Vagina (tissue), 2 donors: ENCODE measurements around the gene DBH. TPM values are rescaled to one million over a fixed set of nuclear protein-coding genes. Genes with fewer than 3 reads are reported as not detected.

Source experiments
- DNase-seq, 2 donors: peaks; one replicate each; pipeline ENCODE4 v3.0.0-alpha.2; 2017; ENCODE audit errors: extremely low spot score in 2 of 2
- H3K27ac ChIP-seq: fragments of 200-600 bp; sonication (generic); one replicate; pipeline ENCODE4 v1.5.1; 2019
- H3K27me3 ChIP-seq: fragments of 200-600 bp; sonication (generic); one replicate; pipeline ENCODE4 v1.5.1; 2019
- H3K36me3 ChIP-seq, 2 donors: fragments of 200-600 bp; sonication (generic); one replicate each; pipeline ENCODE4 v1.5.1; 2017 to 2019
- H3K4me1 ChIP-seq: fragments of 200-600 bp; sonication (generic); one replicate; pipeline ENCODE4 v1.5.1; 2019
- H3K4me3 ChIP-seq, 2 donors: fragments of 200-600 bp; sonication (generic); 1 replicate in 1 of 2; 2 replicates in 1 of 2; pipeline ENCODE4 v1.5.1; 2016 to 2019
- H3K9me3 ChIP-seq: fragments of 200-600 bp; sonication (generic); one replicate; pipeline ENCODE4 v1.5.1; 2019
- CTCF ChIP-seq, 3 experiments: fragments of 450-650 bp in 2 of 3; fragments of 200-600 bp in 1 of 3; sonication (generic) in 1 of 3; IDR thresholded peaks; one replicate each; pipeline ENCODE4 v1.5.1; 2017 to 2019; ENCODE audit warnings: antibody characterized with exemption in 3 of 3, mild to moderate bottlenecking in 2 of 3, moderate library complexity in 2 of 3
- POLR2A ChIP-seq, 2 donors: fragments of 450-650 bp; IDR thresholded peaks; one replicate each; pipeline ENCODE4 v1.6.1; 2017; ENCODE audit warnings: antibody characterized with exemption in 2 of 2, mild to moderate bottlenecking in 2 of 2, moderate library complexity in 2 of 2
- POLR2AphosphoS5 ChIP-seq, 2 donors: sonication (generic); formaldehyde crosslinking; IDR thresholded peaks; one replicate each; pipeline ENCODE4 v1.9.0; 2017; ENCODE audit warnings: antibody characterized with exemption in 2 of 2, mild to moderate bottlenecking in 2 of 2, low read depth in 1 of 2; ENCODE audit not compliant: insufficient read depth in 1 of 2
- intact Hi-C: fragments of 100-400 bp; cut with DNase I; formaldehyde crosslinking; loops from one replicate; pipeline ENCODE4 v1.15.1; 2023
- total RNA-seq: library from RNA; depleted of rRNA; stranded (reverse); fragments of >200 nt; gene quantifications from one replicate; pipeline ENCODE4 v1.2.3, GENCODE V29; 2016

Gene DBH
- total RNA-seq, 1 donor from 2014 or later, result 12.0 TPM

GRCh38 chr9:133664173-133665050, 28.2 kb downstream of the DBH start:
- Histone ChIP-seq H3K9me3 (no peaks in the 10 kb centered on the region), H3K27ac (no peak overlapping the region), H3K4me3 (no peak overlapping the region), H3K36me3 (no peaks in the 10 kb centered on the region), H3K4me1 (peaks cover 3% of the 10 kb centered on the region), H3K27me3 (no peaks in the 10 kb centered on the region)
- DNase-seq, result no peak
- TF ChIP-seq POLR2A (IDR thresholded peaks at IDR 0.05), result no peak
- TF ChIP-seq CTCF (IDR thresholded peaks at IDR 0.05), result no peak
- TF ChIP-seq POLR2AphosphoS5 (IDR thresholded peaks at IDR 0.05; ENCODE audit: insufficient read depth in 1 of 2, low read depth in 1 of 2), result no peak
- intact Hi-C loops, result no loop called here

GRCh38 chr9:133665096-133665495, 28.9 kb downstream of the DBH start:
- TF ChIP-seq POLR2AphosphoS5 (IDR thresholded peaks at IDR 0.05; ENCODE audit: insufficient read depth in 1 of 2, low read depth in 1 of 2) (no peak), POLR2A (IDR thresholded peaks at IDR 0.05) (no peak), CTCF (IDR thresholded peaks at IDR 0.05) (no peak)
- Histone ChIP-seq H3K4me3 (no peak overlapping the region), H3K9me3 (no peaks in the 10 kb centered on the region), H3K4me1 (no peaks in the 10 kb centered on the region), H3K27me3 (no peaks in the 10 kb centered on the region), H3K36me3 (no peaks in the 10 kb centered on the region), H3K27ac (no peak overlapping the region)
- intact Hi-C loops, result no loop called here
- DNase-seq, result no peak

- H3K36me3 ChIP-seq, result no peaks in the 10 kb centered on the region
- no peaks in the 10 kb centered on the region for H3K27me3 ChIP-seq
- no peak for DNase-seq
- no peak overlapping the region for H3K27ac ChIP-seq
- H3K4me3 ChIP-seq, result no peak overlapping the region
- intact Hi-C loops, result no loop called here
- H3K9me3 ChIP-seq, result no peaks in the 10 kb centered on the region
- no peaks in the 10 kb centered on the region for H3K4me1 ChIP-seq
- TF ChIP-seq POLR2AphosphoS5 (IDR thresholded peaks at IDR 0.05; ENCODE audit: insufficient read depth in 1 of 2, low read depth in 1 of 2) (no peak), CTCF (IDR thresholded peaks at IDR 0.05) (no peak), POLR2A (IDR thresholded peaks at IDR 0.05) (no peak)
Measured at GRCh38 chr9:133665535-133665934, 29.4 kb downstream of the DBH start.

- no peaks in the 10 kb centered on the region for H3K27me3 ChIP-seq
Measured at GRCh38 chr9:133666387-133666786, 30.2 kb downstream of the DBH start.

More at GRCh38 chr9:133666387-133666786, 30.2 kb downstream of the DBH start:
- Histone ChIP-seq H3K4me1 (no peaks in the 10 kb centered on the region), H3K27ac (no peak overlapping the region), H3K9me3 (no peaks in the 10 kb centered on the region), H3K4me3 (no peak overlapping the region), H3K36me3 (no peaks in the 10 kb centered on the region)
- TF ChIP-seq POLR2A (IDR thresholded peaks at IDR 0.05) (no peak), POLR2AphosphoS5 (IDR thresholded peaks at IDR 0.05; ENCODE audit: insufficient read depth in 1 of 2, low read depth in 1 of 2) (no peak), CTCF (IDR thresholded peaks at IDR 0.05) (no peak)
- intact Hi-C loops, result no loop called here
- no peak for DNase-seq
